RPMI8226 (cell line): Measurements from ENCODE around the gene PIK3CB.
"Not testable (repeated sequence)": the region's sequence is repeated elsewhere in the genome, so short reads cannot be mapped to it uniquely, and the experiment has no call there.

Experiments used
- DNase-seq: peaks from one replicate; pipeline ENCODE4 v3.0.0-alpha.2; 2015

PIK3CB gene

GRCh38 chr3:138802223-138802622 lies 32.5 kb downstream of the PIK3CB start:
- not testable (repeated sequence) for DNase-seq

- no peak for DNase-seq
Measured at GRCh38 chr3:138801792-138802191, 32.9 kb downstream of the PIK3CB start.

- no peak for DNase-seq
Measured at GRCh38 chr3:138800248-138800647, 34.5 kb downstream of the PIK3CB start.

GRCh38 chr3:138799822-138800221 lies 34.9 kb downstream of the PIK3CB start:
- DNase-seq, result no peak

- DNase-seq, result no peak
Measured at GRCh38 chr3:138797508-138798038, 37.2 kb downstream of the PIK3CB start.

- no peak for DNase-seq
Measured at GRCh38 chr3:138796761-138797160, 38.0 kb downstream of the PIK3CB start.

GRCh38 chr3:138786788-138787271 lies 47.9 kb downstream of the PIK3CB start:
- peak; percentile 11 for DNase-seq

GRCh38 chr3:138785951-138786350 lies 48.8 kb downstream of the PIK3CB start:
- no peak for DNase-seq

- DNase-seq, result not testable (repeated sequence)
Measured at GRCh38 chr3:138785362-138785857, 49.3 kb downstream of the PIK3CB start.

GRCh38 chr3:138782755-138783154 lies 52.0 kb downstream of the PIK3CB start:
- DNase-seq, result no peak

- DNase-seq, result peak; percentile 40
Measured at GRCh38 chr3:138781012-138781470, 53.7 kb downstream of the PIK3CB start.

- DNase-seq, result no peak
Measured at GRCh38 chr3:138778643-138779042, 56.1 kb downstream of the PIK3CB start.

GRCh38 chr3:138776961-138777360 lies 57.8 kb downstream of the PIK3CB start:
- DNase-seq, result no peak

GRCh38 chr3:138775254-138775595 lies 59.5 kb downstream of the PIK3CB start:
- no peak for DNase-seq

- peak; percentile 89 for DNase-seq
Measured at GRCh38 chr3:138774529-138775253, 60.0 kb downstream of the PIK3CB start.

- DNase-seq, result no peak
Measured at GRCh38 chr3:138771585-138771984, 63.1 kb downstream of the PIK3CB start.

- DNase-seq, result no peak
Measured at GRCh38 chr3:138769616-138770015, 65.1 kb downstream of the PIK3CB start.

- DNase-seq, result no peak
Measured at GRCh38 chr3:138768946-138769345, 65.8 kb downstream of the PIK3CB start.

GRCh38 chr3:138768125-138768524 lies 66.6 kb downstream of the PIK3CB start:
- DNase-seq, result peak; percentile 3

GRCh38 chr3:138767498-138768104 lies 67.1 kb downstream of the PIK3CB start:
- DNase-seq, result no peak

- DNase-seq, result no peak
Measured at GRCh38 chr3:138761002-138761401, 73.7 kb downstream of the PIK3CB start.

- no peak for DNase-seq
Measured at GRCh38 chr3:138748190-138748589, 86.5 kb downstream of the PIK3CB start.

GRCh38 chr3:138747225-138747624 lies 87.5 kb downstream of the PIK3CB start:
- no peak for DNase-seq

GRCh38 chr3:138740072-138740471 lies 94.7 kb downstream of the PIK3CB start:
- DNase-seq, result no peak
